PC-3 (cell line): ENCODE results near the gene KIF21A. TPM values are rescaled to one million over a fixed set of nuclear protein-coding genes. Genes with fewer than 3 reads are reported as not detected.

ENCODE experiments used
- ATAC-seq: fragments of 200-7000 bp; cut with Tn5 transposase; 2 replicates; pipeline ENCODE4 v1.9.1; 2020; ENCODE audit warnings: mild to moderate bottlenecking, moderate library complexity
- BruUV-seq: library from RNA; stranded (reverse); fragments of 400-500 nt; replicated peaks from 2 replicates; lab custom pipeline; 2021; lab: Mats Ljungman, UMichigan
- CTCF ChIA-PET: fragments of 300-600 bp; sonication (Branson Sonifier 250); formaldehyde crosslinking; loops from one replicate; lab custom pipeline; 2022; ENCODE audit warnings: antibody characterized with exemption; lab: Charles Lee
- POLR2A ChIA-PET: fragments of 300-600 bp; sonication (Branson Sonifier 250); formaldehyde crosslinking; loops from one replicate; lab custom pipeline; 2022; ENCODE audit warnings: antibody characterized with exemption; ENCODE audit not compliant: unreplicated experiment; lab: Charles Lee
- DNase-seq: peaks from one replicate; pipeline ENCODE4 v3.0.0-alpha.2; 2015
- H2AFZ ChIP-seq: fragments of 300-600 bp; sonication (generic); 2 replicates; pipeline ENCODE4 v1.6.0; 2016; ENCODE audit warnings: antibody characterized with exemption, low read length
- H3F3A ChIP-seq: fragments of 300-600 bp; sonication (generic); one replicate; pipeline ENCODE4 v1.6.0; 2017; ENCODE audit warnings: antibody characterized with exemption, low read length, control low read depth, mild to moderate bottlenecking; ENCODE audit not compliant: unreplicated experiment
- H3K27ac ChIP-seq: fragments of 300-600 bp; sonication (generic); 2 replicates; pipeline ENCODE4 v1.5.1; 2016; ENCODE audit warnings: mild to moderate bottlenecking, low read length
- H3K27me3 ChIP-seq: fragments of 300-600 bp; sonication (generic); 2 replicates; pipeline ENCODE4 v1.6.1; 2016; ENCODE audit warnings: low read length, mixed read lengths
- H3K36me3 ChIP-seq: fragments of 300-600 bp; sonication (generic); 2 replicates; pipeline ENCODE4 v1.6.1; 2016; ENCODE audit warnings: low read depth, mixed run types, low read length, mixed read lengths
- H3K4me1 ChIP-seq: fragments of 300-600 bp; sonication (generic); 2 replicates; pipeline ENCODE4 v1.5.1; 2016; ENCODE audit warnings: low read length; ENCODE audit not compliant: insufficient read depth
- H3K4me2 ChIP-seq: fragments of 300-600 bp; sonication (generic); 2 replicates; pipeline ENCODE4 v1.6.0; 2016; ENCODE audit warnings: low read length
- H3K4me3 ChIP-seq: fragments of 300-600 bp; sonication (generic); 2 replicates; pipeline ENCODE4 v1.5.1; 2016; ENCODE audit warnings: mild to moderate bottlenecking, low read length, mixed read lengths
- H3K79me2 ChIP-seq: fragments of 300-600 bp; sonication (generic); 2 replicates; pipeline ENCODE4 v1.6.1; 2017; ENCODE audit warnings: low read length, mixed read lengths
- H3K9ac ChIP-seq: fragments of 300-600 bp; sonication (generic); 2 replicates; pipeline ENCODE4 v1.6.0; 2016; ENCODE audit warnings: mild to moderate bottlenecking, low read length
- H3K9me2 ChIP-seq: fragments of 300-600 bp; sonication (generic); replicated peaks from 2 replicates; pipeline ENCODE4 v1.6.1; 2016; ENCODE audit warnings: mixed run types, low read length, mixed read lengths
- H3K9me3 ChIP-seq: fragments of 300-600 bp; sonication (generic); 2 replicates; pipeline ENCODE4 v1.6.1; 2016; ENCODE audit warnings: low read length, mixed read lengths
- H4K20me1 ChIP-seq: fragments of 300-600 bp; sonication (generic); 2 replicates; pipeline ENCODE4 v1.6.1; 2016; ENCODE audit warnings: low read length, mixed read lengths
- CTCF ChIP-seq: fragments of 300-600 bp; sonication (generic); conservative IDR thresholded peaks from 2 replicates; pipeline ENCODE4 v1.5.1; 2017; ENCODE audit warnings: antibody characterized with exemption, low read depth, mild to moderate bottlenecking, low read length
- EZH2 ChIP-seq: fragments of 300-600 bp; sonication (generic); IDR thresholded peaks from one replicate; pipeline ENCODE4 v1.6.1; 2017; ENCODE audit warnings: antibody characterized with exemption, mild to moderate bottlenecking, low read length; ENCODE audit not compliant: unreplicated experiment
- EZH2phosphoT487 ChIP-seq: fragments of 300-600 bp; sonication (generic); IDR thresholded peaks from 2 replicates; pipeline ENCODE4 v1.6.1; 2018; ENCODE audit warnings: mild to moderate bottlenecking, antibody characterized with exemption, low read length, borderline replicate concordance
- intact Hi-C: fragments of 100-400 bp; cut with micrococcal nuclease; formaldehyde crosslinking; loops from 2 replicates; pipeline ENCODE4 v1.9.0; 2023
- total RNA-seq: library from RNA; depleted of rRNA; stranded (reverse); fragments of >200 nt; gene quantifications from 2 replicates; pipeline ENCODE4 v1.2.3, GENCODE V29; 2014

KIF21A gene
- total RNA-seq, 1 experiment from 2014 or later = 25.1 TPM

DNA sequence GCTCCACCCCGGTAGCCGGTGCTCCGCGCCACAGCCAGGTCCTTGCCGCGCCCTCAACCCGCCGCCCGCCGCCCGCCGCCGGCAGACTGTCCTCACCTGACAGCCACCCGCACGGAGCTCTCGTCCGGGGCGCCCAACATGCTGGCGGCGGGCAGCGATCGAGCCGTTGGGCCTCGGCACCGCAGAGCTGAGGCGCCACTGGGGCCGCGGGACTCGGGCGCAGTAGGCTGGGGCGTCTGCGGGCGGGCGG, 164 bp downstream of the KIF21A start:
- no peaks in the 10 kb centered on the region for H3K36me3 ChIP-seq
- H3K9me2 ChIP-seq = no peaks in the 10 kb centered on the region
- H3K4me2 ChIP-seq = peak overlapping the region; percentile 83
- peak overlapping the region; percentile 78 for H3K9ac ChIP-seq
- H3K9me3 ChIP-seq = no peaks in the 10 kb centered on the region
- intact Hi-C loops = loop anchor here (1.0 to 5.0 kb wide), 5 partner anchors 50 to 250 kb away; no protein-coding TSS in a partner anchor
- no peaks in the 10 kb centered on the region for H3K27me3 ChIP-seq
- TF ChIP-seq EZH2phosphoT487 (no peak), EZH2 (no peak), CTCF (no peak)
- peaks cover 15% of the 10 kb centered on the region; the same call in 1 of the 2 replicates for H4K20me1 ChIP-seq
- H2AFZ ChIP-seq = peak overlapping the region; percentile 56
- ChIA-PET POLR2A (no interaction called here), CTCF (interaction anchor here (0.7 kb wide), 1 partner anchor 318 kb away, joined by 4 read pairs; no protein-coding TSS in a partner anchor)
- peaks cover 22% of the 10 kb centered on the region for H3K4me1 ChIP-seq
- H3F3A ChIP-seq = no peaks in the 10 kb centered on the region
- peak overlapping the region; percentile 81 for H3K4me3 ChIP-seq
- DNase-seq (no peak), ATAC-seq (peak; percentile 13)
- peak overlapping the region; percentile 46 for H3K27ac ChIP-seq
- peaks cover 48% of the 10 kb centered on the region for H3K79me2 ChIP-seq
- BruUV-seq = no TSS peak

DNA sequence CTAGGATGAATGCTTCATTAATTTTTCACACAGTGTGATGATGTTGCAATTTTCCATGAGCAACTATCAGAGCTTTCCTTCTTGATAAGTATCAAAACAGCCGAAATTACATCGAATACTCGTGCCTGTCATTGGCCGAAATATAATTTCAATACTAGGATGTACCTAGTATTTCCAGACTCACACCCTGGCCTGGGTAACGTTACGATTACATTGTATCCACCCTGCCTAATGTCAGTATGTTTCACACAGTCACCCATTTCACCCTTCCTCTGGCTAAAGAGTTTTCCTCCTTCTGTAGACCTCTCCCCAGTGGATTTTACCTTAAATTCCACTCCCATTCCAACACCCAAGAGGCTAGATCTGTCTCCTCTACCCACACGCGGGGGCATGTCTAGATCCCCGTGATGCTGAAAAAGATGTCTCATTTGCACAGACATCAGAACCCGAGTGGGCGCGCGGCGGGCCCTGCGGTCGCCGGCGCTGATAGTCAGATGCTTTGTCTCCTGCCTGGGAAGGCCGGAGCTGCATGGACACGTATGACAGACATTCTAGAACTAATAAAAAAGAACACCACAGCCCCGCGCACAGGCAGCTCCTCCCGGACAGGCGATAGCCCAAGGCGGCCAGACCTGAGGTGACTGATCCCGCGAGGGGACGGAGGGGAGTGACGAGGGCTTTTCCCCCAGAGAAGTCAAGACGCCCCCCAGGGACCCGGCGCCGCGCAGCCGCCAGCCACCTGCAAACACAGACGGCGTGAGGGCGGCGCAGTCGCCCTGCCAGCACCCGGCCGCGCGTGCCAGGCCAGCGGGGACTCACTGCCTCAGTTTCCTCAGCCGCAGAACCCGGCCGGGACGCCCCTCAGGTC, 723 bp downstream of the KIF21A start:
- H3K9me2 ChIP-seq = no peaks in the 10 kb centered on the region
- DNase-seq (peak; percentile 39), ATAC-seq (peak; percentile 12)
- peaks cover 15% of the 10 kb centered on the region; the same call in 1 of the 2 replicates for H4K20me1 ChIP-seq
- H3K36me3 ChIP-seq = no peaks in the 10 kb centered on the region
- ChIA-PET POLR2A (interaction anchor here (0.6 kb wide), 1 partner anchor 193 kb away, joined by 5 read pairs; no protein-coding TSS in a partner anchor), CTCF (interaction anchor here (0.5 to 0.7 kb wide), 2 partner anchors 88 to 317 kb away, joined by 4 read pairs; no protein-coding TSS in a partner anchor)
- H3F3A ChIP-seq = no peaks in the 10 kb centered on the region
- H3K9me3 ChIP-seq = no peaks in the 10 kb centered on the region
- H3K9ac ChIP-seq = peak overlapping the region; percentile 78
- peak overlapping the region; percentile 46 for H3K27ac ChIP-seq
- H2AFZ ChIP-seq = peak overlapping the region; percentile 56
- intact Hi-C loops = loop anchor here (1.0 to 5.0 kb wide), 5 partner anchors 49 to 250 kb away; no protein-coding TSS in a partner anchor
- H3K79me2 ChIP-seq = peaks cover 54% of the 10 kb centered on the region
- H3K27me3 ChIP-seq = no peaks in the 10 kb centered on the region
- peak overlapping the region; percentile 83 for H3K4me2 ChIP-seq
- TF ChIP-seq EZH2 (no peak), EZH2phosphoT487 (no peak), CTCF (no peak)
- TSS peak; percentile 55 for BruUV-seq
- peaks cover 22% of the 10 kb centered on the region for H3K4me1 ChIP-seq
- H3K4me3 ChIP-seq = peak overlapping the region; percentile 81
